ENCODE results near the gene EXOC6B. TPM values are rescaled to one million over a fixed set of nuclear protein-coding genes. Genes with fewer than 3 reads are reported as not detected.

The EXOC6B gene
- total and polyA plus RNA-seq, 11 donors = 18.4 to 192 (median 143) TPM

- ATAC-seq = no peak
- no peak overlapping the region for H3K4me3 ChIP-seq
- TF ChIP-seq, protein P1, sequence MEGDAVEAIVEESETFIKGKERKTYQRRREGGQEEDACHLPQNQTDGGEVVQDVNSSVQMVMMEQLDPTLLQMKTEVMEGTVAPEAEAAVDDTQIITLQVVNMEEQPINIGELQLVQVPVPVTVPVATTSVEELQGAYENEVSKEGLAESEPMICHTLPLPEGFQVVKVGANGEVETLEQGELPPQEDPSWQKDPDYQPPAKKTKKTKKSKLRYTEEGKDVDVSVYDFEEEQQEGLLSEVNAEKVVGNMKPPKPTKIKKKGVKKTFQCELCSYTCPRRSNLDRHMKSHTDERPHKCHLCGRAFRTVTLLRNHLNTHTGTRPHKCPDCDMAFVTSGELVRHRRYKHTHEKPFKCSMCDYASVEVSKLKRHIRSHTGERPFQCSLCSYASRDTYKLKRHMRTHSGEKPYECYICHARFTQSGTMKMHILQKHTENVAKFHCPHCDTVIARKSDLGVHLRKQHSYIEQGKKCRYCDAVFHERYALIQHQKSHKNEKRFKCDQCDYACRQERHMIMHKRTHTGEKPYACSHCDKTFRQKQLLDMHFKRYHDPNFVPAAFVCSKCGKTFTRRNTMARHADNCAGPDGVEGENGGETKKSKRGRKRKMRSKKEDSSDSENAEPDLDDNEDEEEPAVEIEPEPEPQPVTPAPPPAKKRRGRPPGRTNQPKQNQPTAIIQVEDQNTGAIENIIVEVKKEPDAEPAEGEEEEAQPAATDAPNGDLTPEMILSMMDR (IDR thresholded peaks at IDR 0.05) = no peak
- TF ChIP-seq POLR2A (IDR thresholded peaks at IDR 0.05) = no peak
- DNase-seq = no peak
- H3K27me3 ChIP-seq = peaks cover 0 to 9% (median 0%) of the 10 kb centered on the region in 9 donors
- no peaks in the 10 kb centered on the region for H3K36me3 ChIP-seq
- H3K27ac ChIP-seq = no peak overlapping the region
- WGBS, 4 donors = 94 to 97% (median 96%) methylated on average over 5 of the region's 5 CpGs
- intact Hi-C loops (cut with DNase I) = loop anchor here in 1 of 10 donors (10.0 kb wide), 1 partner anchor 412 kb away; no protein-coding TSS in a partner anchor
- H3K4me1 ChIP-seq = no peaks in the 10 kb centered on the region
- H3K9me3 ChIP-seq = no peaks in the 10 kb centered on the region
Observed at GRCh38 chr2:72162574-72162973, 663.3 kb downstream of the EXOC6B start.

- no peak for DNase-seq
- H3K4me3 ChIP-seq = no peak overlapping the region
- H3K36me3 ChIP-seq = no peaks in the 10 kb centered on the region
- no peak for ATAC-seq
- H3K9me3 ChIP-seq = no peaks in the 10 kb centered on the region
- intact Hi-C loops (cut with DNase I) = loop anchor here in 3 of 10 donors (10.0 kb wide), 2 partner anchors 415 to 585 kb away; no protein-coding TSS in a partner anchor
- no peak overlapping the region for H3K27ac ChIP-seq
- WGBS, 4 donors = 87 to 95% (median 93%) methylated on average over 12 of the region's 12 CpGs
- H3K27me3 ChIP-seq = peaks cover 0 to 36% (median 6%) of the 10 kb centered on the region in 9 donors
- H3K4me1 ChIP-seq = no peaks in the 10 kb centered on the region
- TF ChIP-seq, protein P1 (IDR thresholded peaks at IDR 0.05) = no peak
- TF ChIP-seq POLR2A (IDR thresholded peaks at IDR 0.05) = no peak
Observed at GRCh38 chr2:72159211-72159993, 666.4 kb downstream of the EXOC6B start.

DNA sequence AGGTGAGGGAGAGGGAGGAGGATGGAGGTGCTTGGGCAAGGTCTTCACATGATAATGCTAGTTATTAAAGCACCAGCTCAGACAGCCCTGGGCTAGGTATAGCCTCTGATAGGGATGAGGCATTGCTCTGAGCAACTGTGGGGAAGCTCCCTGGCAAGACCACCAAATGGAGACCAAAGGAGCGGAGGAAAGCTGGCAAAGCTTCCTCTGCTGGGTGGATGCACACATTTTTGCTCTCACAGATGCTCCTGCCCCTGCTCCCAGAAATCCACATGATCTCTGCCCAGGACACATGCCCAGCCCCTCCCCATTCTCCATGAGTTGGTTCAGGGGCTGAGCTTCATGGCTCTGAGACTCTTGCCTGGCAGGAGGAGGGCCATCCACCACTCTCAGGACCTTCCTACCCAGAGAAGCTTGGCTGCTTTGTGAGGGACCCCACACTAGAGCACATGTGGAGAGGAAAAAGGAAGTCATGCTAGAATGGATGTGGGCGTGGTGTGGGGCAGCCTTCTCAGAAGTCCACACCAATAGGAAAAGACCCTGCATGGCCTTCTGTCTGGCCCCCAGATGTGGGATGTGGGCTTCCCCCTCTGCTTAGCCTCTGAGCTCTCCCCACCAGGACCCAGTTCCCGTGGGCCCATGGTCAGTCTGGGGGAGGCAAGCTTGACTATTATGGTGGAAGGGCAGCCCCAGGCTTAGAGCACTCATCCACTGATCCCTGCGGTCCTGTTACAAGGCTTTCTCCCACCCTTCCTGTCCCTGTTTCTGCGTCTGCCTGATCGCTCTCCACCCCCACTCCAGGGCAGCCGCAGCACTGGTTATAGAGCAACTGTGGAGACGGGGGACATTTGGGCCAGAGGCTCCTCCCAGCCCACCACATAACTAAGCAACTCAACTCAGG is 667.7 kb downstream of the EXOC6B start:
- no peak overlapping the region for H3K27ac ChIP-seq
- intact Hi-C loops (cut with DNase I) = loop anchor here in 4 of 10 donors (2.0 to 10.0 kb wide), 3 partner anchors 73 to 587 kb away; no protein-coding TSS in a partner anchor
- no peaks in the 10 kb centered on the region for H3K9me3 ChIP-seq
- H3K4me1 ChIP-seq = no peaks in the 10 kb centered on the region
- TF ChIP-seq, protein P1 (IDR thresholded peaks at IDR 0.05) = no peak
- no peak for TF ChIP-seq POLR2A (IDR thresholded peaks at IDR 0.05)
- ATAC-seq (no peak), DNase-seq (no peak)
- H3K27me3 ChIP-seq = peaks cover 0 to 44% (median 10%) of the 10 kb centered on the region in 9 donors
- no peaks in the 10 kb centered on the region for H3K36me3 ChIP-seq
- no peak overlapping the region for H3K4me3 ChIP-seq
- 84 to 94% (median 87%) methylated on average over 5 to 8 of the region's 8 CpGs for WGBS, 4 donors

GRCh38 chr2:72156872-72157271 is 669.0 kb downstream of the EXOC6B start:
- intact Hi-C loops (cut with DNase I) = loop anchor here in 4 of 10 donors (2.0 to 10.0 kb wide), 3 partner anchors 72 to 588 kb away; no protein-coding TSS in a partner anchor
- no peaks in the 10 kb centered on the region for H3K4me1 ChIP-seq
- H3K27ac ChIP-seq = no peak overlapping the region
- no peak overlapping the region for H3K4me3 ChIP-seq
- DNase-seq (no peak), ATAC-seq (no peak)
- 69 to 87% (median 81%) methylated on average over 2 of the region's 2 CpGs for WGBS, 4 donors
- TF ChIP-seq POLR2A (IDR thresholded peaks at IDR 0.05) = no peak
- TF ChIP-seq, protein P1 (IDR thresholded peaks at IDR 0.05) = no peak
- peaks cover 0 to 50% (median 10%) of the 10 kb centered on the region in 9 donors for H3K27me3 ChIP-seq
- H3K36me3 ChIP-seq = no peaks in the 10 kb centered on the region
- no peaks in the 10 kb centered on the region for H3K9me3 ChIP-seq

Measured in heart left ventricle (tissue), 16 donors.